Glomerular endothelial cell (primary cell): ENCODE results near the gene STK32B. TPM values are rescaled to one million over a fixed set of nuclear protein-coding genes. Genes with fewer than 3 reads are reported as not detected.
"Not testable (repeated sequence)": the region's sequence is repeated elsewhere in the genome, so short reads cannot be mapped to it uniquely, and the experiment has no call there.

Experiments used
- DNase-seq: peaks from one replicate; pipeline ENCODE4 v3.0.0-alpha.2; 2011; ENCODE audit warnings: low read depth, low spot score; ENCODE audit errors: extremely low read depth
- total RNA-seq: library from RNA; depleted of rRNA; stranded (reverse); fragments of >200 nt; gene quantifications from 2 replicates; pipeline ENCODE4 v1.2.3, GENCODE V29; 2015

STK32B gene
- total RNA-seq, 1 donor from 2014 or later = 29.0 TPM

DNA sequence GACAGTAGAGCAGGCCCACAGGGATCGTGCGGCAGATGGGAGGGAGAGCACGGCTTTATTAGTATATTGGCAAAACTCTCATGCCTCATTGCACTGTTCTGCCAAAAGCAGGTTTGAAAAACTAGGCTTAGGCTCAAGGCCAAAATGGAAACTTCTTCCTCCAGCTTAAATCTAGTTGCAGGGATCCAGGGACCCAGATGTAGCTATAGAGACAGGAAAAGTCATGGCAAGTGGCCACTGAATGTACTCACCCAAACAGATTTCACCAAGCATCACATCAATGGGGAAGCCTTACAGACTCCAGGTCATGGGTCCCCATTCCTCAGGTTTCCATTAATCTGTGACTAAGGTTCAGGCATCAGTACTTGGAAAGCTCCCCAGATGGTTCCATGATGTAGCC lies 149.2 kb downstream of the STK32B start:
- no peak for DNase-seq

- DNase-seq = no peak
These were observed 152.2 kb downstream of the STK32B start for GRCh38 chr4:5203309-5203992.

DNA sequence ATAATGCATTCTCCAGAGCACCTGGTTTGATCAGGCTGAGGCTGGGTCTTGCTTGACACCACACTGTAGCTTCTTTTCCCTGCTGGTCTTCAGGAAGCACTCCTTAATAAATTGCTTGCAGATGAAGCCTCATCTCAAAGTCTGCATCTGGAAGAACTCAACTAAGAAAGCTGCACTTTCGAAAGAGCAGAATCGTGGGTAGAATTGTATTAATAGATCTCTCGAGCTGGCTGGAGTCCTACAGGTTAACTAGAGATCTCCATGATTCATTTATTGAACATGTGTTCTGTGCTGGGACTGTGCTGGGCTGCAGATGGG lies 152.7 kb downstream of the STK32B start:
- no peak for DNase-seq

- no peak for DNase-seq
These were observed 153.5 kb downstream of the STK32B start for GRCh38 chr4:5204781-5205180.

- DNase-seq = no peak
These were observed 154.9 kb downstream of the STK32B start for GRCh38 chr4:5206016-5206790.

DNA sequence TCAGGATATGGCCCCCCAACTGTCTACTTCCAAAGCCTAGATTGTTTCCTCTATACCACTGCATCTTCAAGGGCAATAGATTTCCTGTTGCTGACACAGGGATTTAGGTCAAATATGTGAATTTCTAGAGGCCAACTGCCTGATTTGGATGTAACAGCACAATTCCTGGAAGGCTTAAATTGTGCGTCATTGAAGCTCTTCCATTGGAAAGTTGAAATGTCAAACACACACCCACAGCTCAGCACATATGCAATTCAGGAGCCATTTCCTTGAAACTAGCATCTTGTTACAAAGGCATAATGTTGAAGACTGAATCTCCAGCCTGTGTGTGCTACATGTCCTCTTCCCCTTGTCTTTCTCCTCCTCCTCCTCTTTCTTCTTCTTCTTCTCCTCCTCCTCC lies 158.6 kb downstream of the STK32B start:
- DNase-seq = no peak

DNA sequence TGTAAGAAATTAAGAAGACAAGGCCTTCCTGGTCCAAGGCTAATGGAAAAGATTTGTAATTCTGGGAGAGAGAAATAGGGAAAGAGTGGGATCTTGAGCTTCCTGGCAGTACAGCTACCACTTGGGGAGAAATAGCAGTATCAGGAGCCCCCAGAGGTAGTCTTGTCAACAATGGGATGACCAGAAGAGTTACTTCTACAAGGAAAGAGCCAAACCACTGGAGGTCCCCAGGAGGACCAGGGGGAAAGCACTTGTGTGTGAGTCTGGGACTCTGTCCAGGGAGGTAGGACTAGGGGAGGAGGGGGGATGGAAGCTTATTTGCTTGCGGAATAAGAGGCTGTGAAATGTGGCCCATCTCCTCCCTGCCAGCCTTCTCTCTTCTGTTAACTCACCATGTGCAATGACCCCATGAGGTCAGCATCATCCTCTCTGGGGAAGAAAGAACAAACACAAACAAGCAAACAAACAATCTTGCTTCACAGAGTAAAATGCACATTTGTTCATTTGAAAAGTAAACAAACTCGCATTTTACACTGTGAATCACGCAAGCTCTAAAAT lies 160.1 kb downstream of the STK32B start:
- DNase-seq = no peak

- DNase-seq = no peak
These were observed 161.2 kb downstream of the STK32B start for GRCh38 chr4:5212255-5213013.

DNA sequence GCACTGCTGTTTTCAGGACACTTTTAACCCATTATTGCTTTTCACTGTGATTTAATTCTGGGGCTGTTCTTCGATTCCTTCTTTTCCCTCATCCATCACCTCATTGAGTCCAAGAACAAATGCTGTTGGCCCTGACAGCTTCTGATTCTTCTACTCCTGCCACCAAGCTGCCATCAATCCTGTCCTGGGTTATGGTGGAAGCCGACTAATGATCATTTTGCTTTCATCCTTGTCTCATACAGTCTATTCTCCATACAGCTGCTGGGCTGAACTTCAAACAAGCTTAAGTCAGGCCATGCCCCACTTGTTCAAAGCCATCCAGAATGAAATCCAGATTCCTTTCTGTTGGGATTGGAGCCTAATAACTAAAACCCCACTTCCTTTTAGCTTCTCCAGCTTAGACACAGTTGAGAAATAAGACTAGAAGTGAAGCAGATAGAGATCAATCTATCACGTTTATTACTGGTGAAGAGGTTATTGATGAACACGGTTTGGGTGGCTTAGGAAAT lies 161.9 kb downstream of the STK32B start:
- no peak for DNase-seq

GRCh38 chr4:5215321-5215720 lies 164.0 kb downstream of the STK32B start:
- no peak for DNase-seq

GRCh38 chr4:5217421-5217820 lies 166.1 kb downstream of the STK32B start:
- no peak for DNase-seq

DNA sequence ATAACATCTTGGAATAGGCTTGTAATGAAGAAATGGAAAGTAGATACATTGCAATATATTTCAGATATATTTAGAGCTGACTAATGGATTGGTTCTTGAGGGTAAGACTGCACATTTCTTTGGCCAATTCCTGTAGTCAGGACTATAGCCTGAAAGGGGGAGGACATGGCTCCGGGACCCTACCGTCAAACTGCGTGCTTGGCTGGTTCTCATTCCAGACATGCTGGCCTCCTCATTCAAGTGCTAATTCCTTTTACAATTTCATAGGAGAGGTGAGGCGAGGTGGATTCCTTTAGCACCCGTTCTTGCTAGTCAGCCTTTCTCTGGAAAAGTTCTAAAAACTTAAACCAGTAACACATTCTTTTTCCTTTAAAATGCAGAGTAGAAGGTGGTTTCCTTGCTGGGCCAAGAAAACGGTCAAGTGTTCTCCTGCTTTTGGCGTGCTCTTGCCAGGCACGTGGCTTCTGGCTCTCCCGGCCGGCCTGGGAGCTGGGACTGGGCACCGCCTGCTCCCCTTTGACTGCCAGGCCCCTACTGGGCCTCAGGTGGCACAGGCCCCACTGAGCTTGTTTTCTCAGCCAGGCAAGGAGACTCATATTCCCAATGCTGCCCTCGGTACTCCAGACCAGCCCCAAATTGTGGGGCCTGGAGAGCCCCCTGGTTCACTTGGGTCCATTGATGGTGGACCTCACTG lies 167.2 kb downstream of the STK32B start:
- DNase-seq = no peak

DNA sequence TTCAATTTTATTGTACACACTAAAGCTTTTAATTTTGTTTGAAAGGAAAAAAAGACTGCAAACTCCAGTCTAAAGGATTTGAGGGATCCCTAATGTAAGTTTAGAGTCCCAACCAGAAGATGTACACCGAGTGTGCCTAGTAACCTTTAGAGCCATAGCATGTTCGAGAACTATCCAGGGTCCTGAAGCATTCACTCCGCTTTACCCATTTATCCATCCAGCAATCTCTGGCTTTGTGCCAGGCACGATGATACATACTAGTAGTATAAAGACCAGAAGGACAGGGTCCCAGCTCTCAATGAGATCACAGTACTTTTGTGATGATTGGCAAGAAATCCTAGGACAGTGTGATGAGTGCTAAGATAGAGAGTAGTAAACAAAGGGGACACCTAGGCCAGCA lies 168.7 kb downstream of the STK32B start:
- no peak for DNase-seq

DNA sequence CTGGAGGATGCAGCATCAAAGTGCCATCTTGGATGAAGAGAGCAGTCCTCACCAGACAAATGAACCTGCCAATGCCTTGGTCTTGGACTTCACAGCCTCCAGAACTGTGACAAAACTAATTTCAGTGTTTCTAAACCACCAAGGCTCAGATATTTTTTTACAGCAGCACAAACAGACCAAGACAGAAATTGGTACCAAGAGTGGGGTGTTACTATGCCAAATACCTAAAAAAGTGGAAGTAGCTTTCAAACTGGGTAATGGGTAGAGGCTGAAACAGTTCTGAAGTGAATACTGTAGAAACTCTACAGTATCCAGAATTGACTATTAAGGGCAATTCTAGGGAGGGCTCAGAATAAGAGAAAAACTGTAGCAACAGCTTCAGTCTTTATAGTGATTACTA lies 170.8 kb downstream of the STK32B start:
- no peak for DNase-seq

GRCh38 chr4:5222951-5223350 lies 171.7 kb downstream of the STK32B start:
- no peak for DNase-seq

DNA sequence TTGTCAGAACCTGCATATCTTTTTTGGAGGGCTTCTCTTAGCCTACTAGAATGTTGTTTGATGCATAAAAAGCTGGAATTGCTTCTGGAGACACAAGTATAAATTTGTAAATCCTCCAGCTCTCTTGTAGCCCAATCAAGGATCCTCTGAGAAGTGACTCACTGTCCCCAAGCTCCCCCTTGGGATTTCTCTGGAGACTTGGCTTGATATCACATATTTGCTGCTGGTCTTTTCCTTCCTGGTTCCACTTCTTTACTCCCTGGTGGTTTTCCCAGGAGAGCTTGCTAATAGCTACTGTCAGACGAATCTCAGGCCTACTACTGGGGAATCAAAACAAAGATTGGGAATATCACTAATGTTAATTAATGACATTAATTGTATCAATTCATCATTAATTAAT lies 173.1 kb downstream of the STK32B start:
- DNase-seq = no peak

- DNase-seq = no peak
These were observed 181.3 kb downstream of the STK32B start for GRCh38 chr4:5232549-5232948.

DNA sequence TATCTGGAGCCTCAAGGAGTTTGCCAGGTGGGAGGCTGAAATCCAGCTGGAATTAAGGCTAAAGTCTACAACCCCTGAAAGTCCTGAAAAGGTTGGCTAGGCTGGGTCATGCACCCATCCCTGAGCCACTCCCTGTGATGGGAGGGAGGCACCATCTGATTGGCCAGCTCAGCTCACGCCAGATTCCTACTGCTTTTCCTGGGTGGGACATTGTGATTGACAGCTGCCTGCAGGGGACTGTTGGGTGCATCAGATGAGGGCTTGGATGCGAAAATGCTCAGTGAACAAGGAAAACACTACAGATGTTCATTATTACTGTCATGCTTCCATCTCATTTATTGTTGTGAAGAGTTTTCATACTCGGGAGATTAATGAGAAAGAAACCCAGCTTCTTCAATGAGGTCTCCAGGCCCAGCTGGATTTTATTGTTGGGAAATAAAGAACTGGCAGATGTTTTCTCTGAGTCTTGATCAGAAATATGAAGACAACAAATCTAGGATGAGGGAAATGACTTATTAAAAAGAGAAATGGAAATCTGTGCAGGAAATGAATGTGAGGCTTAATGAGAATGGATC lies 185.9 kb downstream of the STK32B start:
- no peak for DNase-seq

- DNase-seq = no peak
These were observed 186.9 kb downstream of the STK32B start for GRCh38 chr4:5238173-5238572.

- DNase-seq = not testable (repeated sequence)
These were observed 195.8 kb downstream of the STK32B start for GRCh38 chr4:5247061-5247460.
